HG03521 (cell line): ENCODE results near the gene CTIF.
"Not testable (repeated sequence)": the region's sequence is repeated elsewhere in the genome, so short reads cannot be mapped to it uniquely, and the experiment has no call there.

Source experiments
- ATAC-seq: cut with Tn5 transposase; IDR thresholded peaks from one replicate; pipeline ENCODE4 v1.9.1; 2021; ENCODE audit warnings: mild to moderate bottlenecking, moderate library complexity; ENCODE audit not compliant: unreplicated experiment

Gene CTIF

DNA sequence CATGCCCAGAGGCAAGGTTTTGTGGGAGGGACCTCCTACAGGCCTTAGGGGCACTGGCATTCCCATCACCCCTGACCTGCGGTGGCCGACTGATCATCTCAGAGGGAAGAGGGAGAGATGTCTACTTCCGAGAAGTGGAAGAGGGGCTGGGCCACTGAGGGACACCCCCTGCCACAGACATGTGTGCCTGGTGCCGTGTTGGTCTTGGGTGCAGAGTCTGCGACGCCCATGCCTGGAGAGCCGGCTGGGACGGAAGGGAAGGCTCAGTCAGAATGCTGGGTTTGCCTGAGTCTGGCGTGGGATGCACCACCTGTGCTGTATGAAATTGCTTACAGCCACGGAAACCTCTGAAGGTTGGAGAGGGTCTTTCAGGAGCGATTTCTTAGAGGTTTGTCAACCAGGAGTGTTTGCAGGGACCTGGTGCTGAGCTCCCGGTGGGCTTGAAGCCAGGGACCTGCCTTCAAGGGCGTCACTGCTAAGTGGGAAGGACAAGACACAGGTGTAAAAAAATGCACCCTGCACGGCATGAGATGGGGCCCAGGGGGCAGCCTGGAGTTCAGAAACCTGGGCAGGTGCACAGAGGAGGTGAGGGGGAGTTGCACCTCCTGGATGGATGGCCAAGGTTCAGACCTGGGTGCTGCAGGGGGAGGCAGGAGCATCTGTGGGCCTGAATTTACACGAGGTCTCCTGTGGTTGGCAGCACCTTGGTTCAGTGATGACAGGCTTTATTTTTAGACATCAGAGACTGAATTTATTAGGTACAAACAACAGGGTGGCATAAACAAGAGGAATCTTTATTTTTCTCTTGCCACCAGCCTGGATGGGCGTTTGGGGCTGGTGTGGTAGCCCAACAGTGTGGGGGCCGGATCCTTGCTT is 100.3 kb downstream of the CTIF start:
- ATAC-seq = no peak

DNA sequence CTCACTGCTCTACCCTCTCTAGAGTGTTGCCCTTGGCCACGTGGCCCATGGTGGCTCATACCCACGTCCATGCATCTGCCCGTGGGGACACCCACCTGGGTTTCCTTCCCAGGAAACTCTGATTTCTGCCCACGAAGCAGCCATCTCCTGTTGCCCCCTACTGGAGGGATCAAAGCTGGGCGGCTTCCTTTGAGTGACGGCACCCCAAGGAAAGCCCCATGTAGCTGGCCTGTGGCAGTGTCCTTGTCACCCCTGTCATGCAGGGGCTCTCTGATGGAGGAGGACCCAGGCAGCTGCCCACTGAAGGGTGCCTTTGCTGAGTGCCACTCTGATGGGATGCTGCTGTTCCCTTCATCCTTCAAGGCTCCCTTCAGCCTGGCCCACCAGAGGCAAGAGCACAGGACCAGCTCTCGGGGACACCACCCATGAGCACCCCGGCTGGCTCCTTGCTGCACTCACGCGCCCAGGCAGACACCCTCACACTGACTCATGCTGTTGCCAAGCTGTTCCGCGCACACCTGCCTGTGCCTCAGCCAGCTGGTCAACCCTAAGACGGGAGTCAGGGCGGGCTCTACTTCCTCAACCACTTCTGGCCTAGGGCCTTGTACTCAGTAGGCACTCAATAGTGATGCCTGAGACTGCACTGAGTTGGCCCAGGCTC is 101.1 kb downstream of the CTIF start:
- ATAC-seq = no peak

DNA sequence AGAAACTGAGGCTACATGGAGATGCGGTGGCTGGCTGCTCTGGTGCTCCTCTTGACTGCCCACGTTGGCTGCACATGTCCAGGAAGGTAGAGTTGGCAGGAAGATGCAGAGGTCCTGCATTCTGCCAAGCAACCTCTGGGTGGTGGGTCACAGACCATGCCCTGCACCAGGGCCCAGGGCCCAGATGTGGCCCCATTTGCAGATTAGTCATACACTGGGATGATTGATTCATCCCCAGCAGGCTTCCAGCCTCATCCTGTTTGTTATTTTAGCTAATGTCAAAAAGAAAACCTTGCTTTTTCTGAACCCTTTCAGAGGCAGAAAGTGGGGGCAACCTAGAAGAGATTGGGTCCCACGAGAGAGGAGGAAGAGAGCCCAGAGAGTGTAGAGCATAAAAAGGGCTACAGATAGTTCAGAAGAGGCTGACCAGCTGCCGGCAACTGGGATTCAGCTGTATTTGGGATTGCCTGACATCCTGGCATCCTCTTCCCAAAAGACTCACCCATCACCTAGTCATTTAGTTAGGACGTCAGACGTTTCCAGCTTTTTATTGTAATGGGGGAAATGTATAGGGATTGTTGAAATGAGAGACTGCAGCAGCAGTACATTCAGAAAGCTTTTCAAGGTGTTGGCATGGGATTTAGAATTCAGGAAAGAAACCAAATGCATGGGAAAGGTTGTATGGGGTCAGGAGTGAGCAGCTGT is 101.9 kb downstream of the CTIF start:
- no peak for ATAC-seq

DNA sequence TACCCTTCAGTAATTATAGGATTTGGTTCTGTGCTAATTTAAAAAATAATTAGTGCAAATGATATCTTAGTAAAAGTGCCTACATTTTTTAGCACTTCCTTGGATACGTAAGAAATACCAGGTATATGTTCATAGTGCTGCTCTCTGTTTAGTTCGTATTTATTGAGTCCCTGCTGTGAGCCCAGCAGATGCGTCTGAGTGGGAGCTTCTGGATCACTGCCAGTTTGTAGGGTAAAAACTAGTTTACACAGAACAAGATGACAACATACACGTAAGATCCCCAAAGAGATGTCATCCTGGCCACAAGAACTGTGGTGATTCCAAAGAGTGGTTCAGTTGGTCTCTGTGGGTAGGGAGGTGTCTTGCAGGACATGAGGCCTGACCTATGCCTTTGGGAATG is 103.2 kb downstream of the CTIF start:
- ATAC-seq = no peak

DNA sequence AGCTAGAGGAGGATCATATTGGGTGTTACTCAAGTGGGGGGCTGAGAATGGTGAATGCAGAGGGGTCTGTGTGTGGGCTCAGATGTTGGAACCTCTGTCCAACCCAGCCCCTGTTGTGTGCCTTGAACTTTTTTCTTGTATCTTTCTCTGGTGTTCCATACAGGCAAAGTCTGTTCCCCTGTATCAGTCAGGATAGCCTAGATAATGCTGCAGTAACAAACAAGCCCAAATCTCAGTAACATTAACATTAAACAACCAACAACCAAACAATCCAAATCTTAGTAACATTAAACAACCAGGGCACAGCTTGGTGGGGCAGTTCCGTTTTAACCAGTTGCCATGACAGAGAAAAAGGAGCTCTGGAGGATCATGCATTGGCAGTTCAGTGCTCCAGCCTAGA is 103.7 kb downstream of the CTIF start:
- ATAC-seq = no peak

DNA sequence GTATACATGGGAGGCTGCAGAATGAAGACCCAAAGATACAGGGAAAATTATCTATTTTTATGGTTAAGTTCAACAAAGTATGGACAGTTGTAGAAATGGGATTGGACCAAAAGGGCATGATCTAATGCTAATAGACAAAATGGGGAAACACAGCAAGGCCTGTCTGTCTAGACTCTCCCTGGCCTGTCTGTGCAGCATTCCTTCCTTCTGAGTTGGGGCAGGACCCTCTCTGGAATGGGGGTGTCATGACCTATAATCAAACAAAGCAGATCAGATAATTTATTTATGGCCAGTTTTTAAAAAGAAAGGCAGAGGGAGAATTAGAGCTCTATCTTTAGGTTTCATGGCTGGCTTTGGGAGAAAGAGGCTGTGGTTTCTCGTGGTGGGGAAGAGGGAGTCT is 104.4 kb downstream of the CTIF start:
- no peak for ATAC-seq

DNA sequence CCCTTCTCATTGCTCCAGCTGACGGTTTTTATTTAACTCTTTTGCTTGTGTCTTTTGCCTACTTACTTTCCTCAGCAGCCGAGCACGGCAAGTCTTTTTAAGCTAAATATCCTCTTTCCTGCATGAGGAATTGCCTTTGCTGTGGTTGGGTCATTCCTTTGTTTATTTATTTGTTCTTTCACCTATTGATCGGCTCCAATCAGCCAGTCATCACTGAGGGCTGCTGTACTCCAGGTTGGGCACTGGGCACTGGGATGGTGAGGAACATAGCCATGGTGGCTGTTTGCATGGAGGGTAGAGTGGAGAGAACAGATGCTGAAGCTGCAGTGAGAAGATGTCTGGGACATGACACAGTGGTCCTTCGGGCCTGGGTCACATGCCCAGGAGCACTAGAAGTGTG is 105.2 kb downstream of the CTIF start:
- no peak for ATAC-seq

DNA sequence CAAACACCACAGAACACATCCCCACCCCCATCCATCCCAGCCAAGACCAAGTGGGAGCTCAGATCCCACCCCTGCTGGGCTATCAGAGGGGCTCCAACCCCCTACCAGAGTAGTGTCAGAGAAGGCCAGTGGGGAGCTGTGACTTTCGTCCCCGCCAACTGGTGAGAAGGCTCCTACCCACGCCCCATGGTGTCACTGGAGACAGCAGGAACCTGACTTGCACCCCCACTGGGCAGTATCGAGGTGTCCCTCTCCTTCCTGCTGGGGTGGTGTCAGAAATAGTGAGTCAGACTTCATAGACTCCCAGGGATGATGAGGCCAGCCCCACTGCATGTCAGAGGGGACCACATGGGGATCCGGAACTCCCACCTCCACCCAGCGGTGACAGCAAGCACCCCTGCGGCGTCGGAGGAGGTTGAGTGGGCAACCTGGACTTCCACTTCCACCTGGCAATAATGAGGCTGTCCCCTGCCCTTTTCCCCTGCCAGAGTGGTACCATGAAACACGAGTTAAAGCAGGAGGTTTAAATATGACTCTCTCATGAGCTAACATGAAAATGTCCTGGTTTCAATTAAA is 106.7 kb downstream of the CTIF start:
- ATAC-seq = no peak

DNA sequence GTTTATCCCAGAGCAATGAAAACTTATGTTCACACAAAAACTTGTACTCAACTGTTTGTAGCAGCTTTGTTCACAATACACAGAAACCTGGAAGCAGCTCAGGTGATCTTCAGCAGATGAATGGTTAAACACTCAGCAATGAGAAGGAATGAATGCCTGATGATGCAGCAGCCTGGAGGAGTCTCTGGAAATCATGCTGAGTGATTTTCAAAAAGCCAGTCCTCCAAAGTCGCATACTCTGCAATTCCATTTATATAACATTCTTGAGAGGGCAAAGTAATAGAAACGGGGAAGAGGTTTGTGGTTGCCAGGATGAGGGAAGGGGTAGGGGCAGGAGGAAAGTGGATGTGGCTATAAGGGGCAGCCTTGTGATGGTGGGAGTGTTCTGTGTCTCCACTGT is 108.1 kb downstream of the CTIF start:
- ATAC-seq = no peak

DNA sequence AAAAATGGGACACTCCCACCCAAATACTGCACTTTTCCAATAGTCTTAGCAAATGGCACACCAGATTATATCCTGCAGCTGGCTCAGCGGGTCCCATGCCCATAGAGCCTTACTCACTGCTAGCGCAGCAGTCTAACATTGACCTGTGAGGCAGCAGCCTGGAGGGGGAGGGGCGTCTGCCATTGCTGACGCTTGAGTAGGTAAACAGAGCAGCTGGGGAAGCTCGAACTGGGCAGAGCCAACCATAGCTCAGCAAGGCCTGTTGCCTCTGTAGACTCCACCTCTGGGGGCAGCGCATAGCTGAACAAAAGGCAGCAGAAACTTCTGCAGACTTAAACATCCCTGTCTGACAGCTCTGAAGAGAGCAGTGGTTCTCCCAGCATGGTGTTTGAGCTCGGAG is 110.4 kb downstream of the CTIF start:
- no peak for ATAC-seq

DNA sequence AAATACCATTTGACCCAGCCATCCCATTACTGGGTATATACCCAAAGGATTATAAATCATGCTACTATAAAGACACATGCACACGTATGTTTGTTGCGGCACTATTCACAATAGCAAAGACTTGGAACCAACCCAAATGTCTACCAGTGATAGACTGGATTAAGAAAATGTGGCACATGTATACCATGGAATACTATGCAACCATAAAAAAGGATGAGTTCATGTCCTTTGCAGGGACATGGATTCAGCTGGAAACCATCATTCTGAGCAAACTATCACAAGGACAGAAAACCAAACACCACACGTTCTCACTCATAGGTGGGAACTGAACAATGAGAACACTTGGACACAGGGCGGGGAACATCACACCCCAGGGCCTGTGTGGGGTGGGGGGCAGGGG is 115.8 kb downstream of the CTIF start:
- not testable (repeated sequence) for ATAC-seq

DNA sequence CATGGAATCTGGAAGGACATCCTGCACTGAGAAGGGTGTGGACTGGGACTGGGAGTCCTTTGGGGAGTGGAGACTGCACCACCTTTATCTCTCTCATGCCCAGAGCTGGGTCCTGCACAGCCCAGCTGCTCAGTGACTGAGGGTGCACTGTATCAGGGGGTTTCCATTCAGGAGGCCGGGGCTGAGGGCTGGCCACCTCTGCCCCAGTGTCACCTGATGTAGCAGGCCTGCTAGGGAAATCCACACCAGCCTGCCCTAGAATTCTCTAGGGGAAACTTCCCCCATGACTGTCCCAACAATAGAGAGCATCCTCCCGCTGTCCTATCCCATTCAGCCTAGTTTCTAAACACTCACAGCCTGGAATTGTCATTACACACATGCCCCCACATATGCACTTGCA is 116.7 kb downstream of the CTIF start:
- ATAC-seq = no peak

DNA sequence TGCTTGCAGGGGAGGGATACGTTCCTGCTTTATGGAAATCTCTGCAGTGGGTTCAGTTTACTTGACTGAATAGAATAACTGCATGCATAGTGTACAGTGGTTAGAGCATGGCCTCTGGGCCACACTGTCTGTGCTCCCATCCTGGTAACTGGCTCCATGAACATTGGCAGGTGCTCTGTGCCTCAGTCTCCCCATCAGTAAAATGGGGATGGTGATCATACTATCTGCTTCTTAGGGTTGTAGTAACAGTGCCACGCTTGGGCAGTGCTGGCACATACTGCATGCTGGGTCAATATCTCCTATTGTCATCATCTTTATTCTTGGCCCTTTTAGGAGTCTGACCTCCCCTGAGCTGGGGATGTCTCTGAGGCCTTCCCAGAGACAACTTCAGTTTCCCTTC is 117.3 kb downstream of the CTIF start:
- no peak for ATAC-seq

DNA sequence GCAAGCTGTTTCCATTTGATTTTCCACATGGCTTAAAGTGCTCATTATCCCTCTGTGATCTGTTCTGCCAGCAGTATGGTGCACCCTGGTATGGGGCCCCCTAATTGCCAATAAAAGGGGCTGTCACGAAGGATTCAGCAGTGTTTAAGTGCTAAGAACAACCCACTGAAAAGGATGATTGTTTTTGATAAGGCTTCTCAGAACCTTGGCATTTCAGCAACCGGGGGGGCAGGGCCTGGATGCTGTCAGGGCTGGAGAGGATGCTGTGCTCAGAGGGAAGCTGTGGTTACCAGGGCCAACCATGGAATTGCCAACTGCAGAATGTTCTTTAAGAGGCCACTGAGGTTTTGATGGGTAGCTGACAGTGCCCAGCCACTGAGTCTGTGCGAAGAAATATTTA is 117.8 kb downstream of the CTIF start:
- ATAC-seq = no peak

DNA sequence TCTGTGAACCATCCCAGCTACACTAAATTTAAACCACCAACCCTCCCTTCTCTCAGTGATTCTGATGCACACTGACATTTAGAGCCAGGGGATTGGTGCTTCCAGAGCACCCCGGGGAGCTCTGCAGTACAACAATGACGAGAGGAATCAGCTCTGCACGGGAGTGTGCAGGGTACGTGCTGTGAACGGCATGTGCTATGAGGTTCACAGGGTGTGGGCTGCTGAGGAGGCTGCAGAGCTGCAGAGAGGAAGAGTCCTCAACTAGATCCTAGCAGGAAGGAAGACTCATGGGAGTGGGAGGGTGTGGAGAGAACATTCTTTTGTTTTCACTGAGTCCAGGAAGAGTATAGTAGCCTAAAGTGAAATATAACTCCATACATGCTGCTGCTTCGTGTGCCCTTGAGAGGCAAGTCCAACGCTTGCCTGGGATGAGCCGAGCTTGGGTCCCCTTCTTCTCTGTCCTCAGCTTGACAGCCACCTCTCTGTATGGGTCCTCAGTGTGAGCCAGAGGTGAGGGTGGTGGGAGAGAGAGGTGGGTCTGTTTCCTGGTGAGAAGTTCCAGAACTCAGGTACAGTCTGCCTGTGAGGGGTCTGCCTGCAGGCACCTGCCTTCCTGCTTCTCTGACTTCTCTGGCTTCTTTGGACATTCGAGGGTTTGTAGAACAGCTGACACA is 118.8 kb downstream of the CTIF start:
- ATAC-seq = no peak

DNA sequence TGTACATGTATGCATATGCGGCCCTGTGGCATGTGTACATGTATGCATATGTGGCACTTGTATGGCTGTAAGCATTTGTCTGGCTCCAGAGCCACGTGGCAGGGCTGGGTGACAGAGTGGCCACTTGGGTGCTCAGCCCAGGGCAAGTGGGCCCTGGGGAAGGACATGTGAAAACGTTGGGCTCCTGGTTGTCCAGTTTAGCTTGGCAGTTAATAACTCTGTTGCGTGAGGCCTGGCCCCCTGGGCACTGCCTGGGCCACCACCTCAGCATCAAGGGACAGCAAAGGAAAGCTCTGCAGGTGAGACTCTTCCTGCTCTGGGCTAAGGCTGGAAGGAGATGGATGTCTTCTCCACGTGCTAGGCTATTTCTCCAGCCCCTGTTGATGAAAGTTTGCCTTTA is 119.9 kb downstream of the CTIF start:
- no peak for ATAC-seq

DNA sequence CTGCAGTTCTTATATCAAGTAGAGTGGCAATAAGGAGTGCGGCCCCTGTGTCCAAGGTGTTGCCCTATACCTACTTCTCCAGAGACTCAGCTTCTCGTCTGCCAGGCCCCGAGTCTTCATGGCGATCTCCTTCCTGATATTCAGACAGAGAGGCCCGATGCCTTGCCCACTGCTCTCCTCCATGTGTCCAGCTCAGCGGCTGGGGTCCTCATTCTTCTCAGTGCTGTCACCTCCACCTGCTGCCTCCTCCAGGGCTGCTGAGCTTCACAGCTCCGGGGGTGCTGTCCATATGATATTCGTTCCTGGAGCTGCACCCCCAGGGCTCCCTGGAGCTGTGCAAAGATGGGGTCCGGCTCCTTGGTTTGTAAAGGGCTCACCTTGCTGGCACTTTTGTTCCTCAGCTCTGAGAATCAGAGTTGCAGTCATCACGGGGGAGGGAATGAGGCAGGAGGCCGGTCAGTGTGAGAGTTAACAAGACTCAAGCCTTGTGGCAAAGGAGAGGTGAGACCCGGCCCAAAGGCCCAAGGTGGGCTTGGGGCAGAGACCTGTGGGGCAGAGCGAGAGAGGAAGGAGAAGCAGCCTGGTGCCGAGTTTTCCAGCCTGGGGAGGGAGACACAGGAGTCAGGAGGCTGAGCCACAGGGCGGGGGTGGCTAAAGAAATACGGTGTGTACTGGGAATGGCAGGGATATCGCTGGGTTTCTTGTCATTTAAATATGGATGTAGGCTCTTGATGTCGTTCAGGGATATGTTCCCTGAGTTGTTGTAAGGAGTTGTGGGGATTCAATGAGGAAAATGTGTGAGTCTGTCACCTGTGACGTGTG is 120.6 kb downstream of the CTIF start:
- no peak for ATAC-seq

DNA sequence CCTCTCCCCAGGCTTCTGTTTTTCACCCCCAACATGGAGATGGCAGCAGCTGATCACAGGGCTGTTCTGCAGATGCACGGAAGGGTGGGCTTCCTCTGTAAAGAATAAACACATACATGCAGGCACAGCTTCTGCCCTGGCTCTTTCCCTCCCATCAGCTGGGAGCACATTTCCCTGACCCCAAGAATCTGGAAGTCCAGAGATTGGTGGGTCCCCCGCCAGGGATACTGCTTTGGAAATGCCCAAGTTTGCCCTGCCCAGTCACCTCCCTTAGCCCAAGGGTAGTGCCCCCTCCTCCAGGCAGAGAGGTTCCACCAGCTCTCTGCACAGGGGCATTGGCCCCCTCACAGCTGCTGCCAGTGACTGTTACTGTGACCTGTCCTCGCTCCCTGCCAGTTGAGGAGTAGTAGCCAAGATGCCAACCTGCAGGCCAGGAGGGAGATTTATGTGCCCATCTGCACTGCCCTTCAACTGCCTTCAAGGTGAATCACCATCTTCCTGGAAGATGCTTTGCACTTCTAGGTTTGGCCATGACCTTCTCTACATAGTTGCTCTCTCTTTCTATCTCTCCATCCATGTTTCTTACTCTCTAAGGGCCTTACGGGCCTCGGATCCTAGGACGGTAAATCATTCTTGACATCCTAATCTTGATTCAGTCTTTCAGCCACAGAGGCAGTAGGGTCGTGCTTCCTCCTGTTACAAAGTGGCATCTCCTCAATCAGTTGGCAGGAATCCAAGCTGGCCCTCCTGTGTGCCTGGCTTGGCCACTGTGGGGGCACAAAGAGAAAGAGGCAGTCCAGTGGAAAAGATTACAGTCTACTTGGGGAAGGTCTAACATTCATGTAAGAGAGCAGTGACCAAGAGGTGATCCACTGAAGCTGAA is 121.8 kb downstream of the CTIF start:
- ATAC-seq = no peak

DNA sequence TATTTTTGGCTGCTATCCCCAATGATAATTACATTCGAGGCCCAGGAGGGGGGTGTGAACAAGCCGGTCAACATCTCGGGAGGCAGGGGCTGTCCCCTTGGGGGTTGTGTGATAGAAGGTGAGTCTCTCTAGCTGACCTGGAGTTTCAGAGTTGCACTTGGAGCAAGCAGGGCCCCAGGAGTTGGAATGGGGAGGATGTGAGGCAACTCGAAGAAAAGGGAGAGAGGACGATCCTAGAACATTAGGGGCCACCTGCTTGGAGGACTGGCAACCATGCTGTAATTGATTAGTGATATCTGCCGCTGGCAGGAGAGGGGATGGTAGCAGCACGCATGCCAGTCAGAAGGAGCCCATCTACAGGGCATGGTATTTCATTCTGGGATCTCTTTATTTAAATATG is 122.6 kb downstream of the CTIF start:
- no peak for ATAC-seq
